Smooth muscle cell (in vitro differentiated cells): ENCODE measurements around the gene PLPP4. TPM values are rescaled to one million over a fixed set of nuclear protein-coding genes. Genes with fewer than 3 reads are reported as not detected.

Experiments
- DNase-seq: peaks from one replicate; lab custom pipeline; 2025; ENCODE audit not compliant: unreplicated experiment; lab: John Stamatoyannopoulos, UW
- H2AFZ ChIP-seq: fragments of 200-600 bp; sonication (generic); 2 replicates; pipeline ENCODE4 v1.6.0; 2016; ENCODE audit warnings: antibody characterized with exemption, low read depth, mild to moderate bottlenecking
- H3F3A ChIP-seq: fragments of 200-600 bp; sonication (generic); 2 replicates; pipeline ENCODE4 v1.6.0; 2017; ENCODE audit warnings: antibody characterized with exemption, low read depth
- H3K27ac ChIP-seq: fragments of 200-600 bp; sonication (generic); 2 replicates; pipeline ENCODE4 v1.5.1; 2016; ENCODE audit warnings: low read depth, mild to moderate bottlenecking
- H3K27me3 ChIP-seq: fragments of 200-600 bp; sonication (generic); 2 replicates; pipeline ENCODE4 v1.6.1; 2016; ENCODE audit warnings: low read depth, mild to moderate bottlenecking
- H3K36me3 ChIP-seq: fragments of 200-600 bp; sonication (generic); 2 replicates; pipeline ENCODE4 v1.5.1; 2016; ENCODE audit warnings: low read depth
- H3K4me1 ChIP-seq: fragments of 200-600 bp; sonication (generic); 2 replicates; pipeline ENCODE4 v1.5.1; 2016; ENCODE audit warnings: low read depth
- H3K4me2 ChIP-seq: fragments of 200-600 bp; sonication (generic); 2 replicates; pipeline ENCODE4 v1.6.0; 2016; ENCODE audit warnings: mild to moderate bottlenecking
- H3K4me3 ChIP-seq: fragments of 200-600 bp; sonication (generic); 2 replicates; pipeline ENCODE4 v1.5.1; 2016; ENCODE audit warnings: mild to moderate bottlenecking
- H3K79me2 ChIP-seq: fragments of 200-600 bp; sonication (generic); 2 replicates; pipeline ENCODE4 v1.6.0; 2016; ENCODE audit warnings: low read depth, mild to moderate bottlenecking
- H3K9ac ChIP-seq: fragments of 200-600 bp; sonication (generic); 2 replicates; pipeline ENCODE4 v1.6.0; 2016; ENCODE audit warnings: low read depth
- H3K9me3 ChIP-seq: fragments of 200-600 bp; sonication (generic); replicated peaks from 2 replicates; pipeline ENCODE4 v1.5.1; 2016; ENCODE audit warnings: low read depth
- H4K20me1 ChIP-seq: fragments of 200-600 bp; sonication (generic); 2 replicates; pipeline ENCODE4 v1.6.0; 2016; ENCODE audit warnings: low read depth
- WGBS: methylation state at CpG from one replicate; pipeline ENCODE4 v1.1.7; 2016; ENCODE audit warnings: low lambda C conversion rate; 5-methylcytosine and 5-hydroxymethylcytosine counted together
- polyA plus RNA-seq: library from polyadenylated mRNA; unstranded; fragments of >200 nt; fragmentation: Nextera tagmentation; extraction: Ambion mirVana; gene quantifications from 2 replicates; pipeline ENCODE4 v1.2.1, GENCODE V29; 2016
- total RNA-seq: library from RNA; depleted of rRNA; stranded (reverse); fragments of >200 nt; gene quantifications from 2 replicates; pipeline ENCODE4 v1.2.3, GENCODE V29; 2014
- TF ChIP-seq, protein P1 (sequence below): fragments of 200-600 bp; sonication (generic); IDR thresholded peaks from 2 replicates; pipeline ENCODE4 v1.5.1; 2017; ENCODE audit warnings: borderline replicate concordance, mild to moderate bottlenecking, antibody characterized with exemption; ENCODE audit not compliant: insufficient read depth, poor library complexity, severe bottlenecking

The PLPP4 gene
- total and polyA plus RNA-seq, 2 experiments from 2014 or later = 27.2 to 33.5 TPM

DNA sequence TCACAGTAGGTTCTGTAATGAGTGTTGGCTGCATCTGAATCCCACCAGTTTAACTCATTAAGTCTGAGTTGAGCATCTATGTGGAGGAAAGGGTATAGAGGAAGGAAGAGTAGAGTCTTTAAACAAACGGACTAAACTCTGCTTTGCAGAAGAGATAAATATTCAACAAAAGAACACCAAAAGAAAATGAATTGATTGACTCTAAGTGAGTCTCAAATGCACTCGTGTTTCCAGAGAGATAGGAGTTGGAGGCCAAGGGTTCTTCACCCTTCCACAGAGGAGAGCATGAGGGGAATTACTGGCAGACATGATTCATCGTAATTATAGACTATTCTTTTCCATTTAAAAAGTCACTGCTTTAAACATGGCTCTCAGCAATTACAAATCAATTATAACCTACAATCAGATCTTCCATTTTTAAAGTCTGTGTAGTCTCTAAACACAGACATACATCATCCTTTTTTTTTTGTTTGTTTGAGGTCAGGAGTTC is 56.3 kb downstream of the PLPP4 start:
- WGBS = 68% methylated on average over 3 of the region's 3 CpGs
- Histone ChIP-seq H3K79me2 (no peaks in the 10 kb centered on the region), H3K4me3 (no peak overlapping the region), H3K27ac (no peak overlapping the region), H3K9ac (no peak overlapping the region), H3K4me2 (no peak overlapping the region), H2AFZ (no peak overlapping the region), H3K4me1 (no peaks in the 10 kb centered on the region), H3K9me3 (no peaks in the 10 kb centered on the region), H3F3A (no peaks in the 10 kb centered on the region), H3K36me3 (no peaks in the 10 kb centered on the region), H4K20me1 (peaks cover 12% of the 10 kb centered on the region), H3K27me3 (no peaks in the 10 kb centered on the region)
- TF ChIP-seq, protein P1, sequence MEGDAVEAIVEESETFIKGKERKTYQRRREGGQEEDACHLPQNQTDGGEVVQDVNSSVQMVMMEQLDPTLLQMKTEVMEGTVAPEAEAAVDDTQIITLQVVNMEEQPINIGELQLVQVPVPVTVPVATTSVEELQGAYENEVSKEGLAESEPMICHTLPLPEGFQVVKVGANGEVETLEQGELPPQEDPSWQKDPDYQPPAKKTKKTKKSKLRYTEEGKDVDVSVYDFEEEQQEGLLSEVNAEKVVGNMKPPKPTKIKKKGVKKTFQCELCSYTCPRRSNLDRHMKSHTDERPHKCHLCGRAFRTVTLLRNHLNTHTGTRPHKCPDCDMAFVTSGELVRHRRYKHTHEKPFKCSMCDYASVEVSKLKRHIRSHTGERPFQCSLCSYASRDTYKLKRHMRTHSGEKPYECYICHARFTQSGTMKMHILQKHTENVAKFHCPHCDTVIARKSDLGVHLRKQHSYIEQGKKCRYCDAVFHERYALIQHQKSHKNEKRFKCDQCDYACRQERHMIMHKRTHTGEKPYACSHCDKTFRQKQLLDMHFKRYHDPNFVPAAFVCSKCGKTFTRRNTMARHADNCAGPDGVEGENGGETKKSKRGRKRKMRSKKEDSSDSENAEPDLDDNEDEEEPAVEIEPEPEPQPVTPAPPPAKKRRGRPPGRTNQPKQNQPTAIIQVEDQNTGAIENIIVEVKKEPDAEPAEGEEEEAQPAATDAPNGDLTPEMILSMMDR = no peak
- no peak for DNase-seq

DNA sequence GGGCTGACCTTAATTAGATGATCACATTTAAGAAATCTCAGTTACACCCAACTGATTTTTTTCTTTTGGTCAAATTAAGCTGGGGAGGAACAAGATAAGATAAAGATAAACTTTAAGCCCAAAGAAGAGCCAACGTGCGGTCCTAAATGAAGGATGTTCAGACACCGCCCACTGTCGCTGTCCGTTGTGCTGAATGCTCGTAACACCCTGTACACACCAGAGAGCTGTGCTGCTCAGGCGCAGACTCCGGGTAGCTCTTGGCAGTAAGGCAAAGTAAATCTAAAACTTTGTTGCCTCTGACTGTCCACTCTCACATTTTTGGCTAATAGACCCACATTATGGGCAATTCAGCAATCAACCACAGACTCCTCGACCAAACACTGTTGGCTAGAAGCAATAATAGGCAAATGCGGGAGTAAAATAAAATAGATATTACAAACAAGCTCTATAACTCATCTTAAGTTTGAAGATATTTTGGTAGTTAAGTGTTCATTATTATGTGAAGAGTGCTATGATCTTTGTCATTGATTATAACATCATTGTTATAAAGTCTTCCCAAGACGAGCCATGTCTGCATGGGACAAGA is 57.1 kb downstream of the PLPP4 start:
- H3K4me3 ChIP-seq = no peak overlapping the region
- H3K27ac ChIP-seq = no peak overlapping the region
- DNase-seq = peak; percentile 2
- H2AFZ ChIP-seq = no peak overlapping the region
- no peaks in the 10 kb centered on the region for H3F3A ChIP-seq
- H3K79me2 ChIP-seq = no peaks in the 10 kb centered on the region
- H3K9ac ChIP-seq = no peak overlapping the region
- no peak overlapping the region for H3K4me2 ChIP-seq
- H3K36me3 ChIP-seq = no peaks in the 10 kb centered on the region
- no peaks in the 10 kb centered on the region for H3K27me3 ChIP-seq
- H4K20me1 ChIP-seq = peaks cover 12% of the 10 kb centered on the region
- H3K4me1 ChIP-seq = no peaks in the 10 kb centered on the region
- no peaks in the 10 kb centered on the region for H3K9me3 ChIP-seq
- 48% methylated on average over 11 of the region's 11 CpGs for WGBS
- TF ChIP-seq, protein P1 = no peak

DNA sequence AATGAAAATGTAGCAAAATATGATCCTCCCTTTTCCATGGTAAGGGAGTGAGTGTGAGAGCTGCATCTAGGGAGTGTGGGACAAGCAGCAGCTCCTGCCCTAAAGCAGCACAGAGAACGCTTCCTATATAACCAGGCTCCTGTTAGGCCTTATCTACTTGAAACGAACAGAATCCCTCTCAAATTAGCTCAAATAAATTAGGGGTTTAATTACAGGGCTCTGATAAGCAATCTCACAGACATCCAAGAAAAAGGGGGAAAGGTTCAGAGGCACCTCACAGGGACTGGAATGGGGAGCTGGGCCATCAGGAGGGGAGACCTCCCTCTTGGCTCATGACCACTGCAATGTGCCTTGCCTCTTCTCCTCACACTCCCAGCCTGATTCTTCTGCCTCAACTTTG is 57.9 kb downstream of the PLPP4 start:
- Histone ChIP-seq H3K4me1 (no peaks in the 10 kb centered on the region), H4K20me1 (peaks cover 12% of the 10 kb centered on the region), H3K9me3 (no peaks in the 10 kb centered on the region), H2AFZ (no peak overlapping the region), H3F3A (no peaks in the 10 kb centered on the region), H3K79me2 (no peaks in the 10 kb centered on the region), H3K36me3 (no peaks in the 10 kb centered on the region), H3K27ac (no peak overlapping the region), H3K27me3 (no peaks in the 10 kb centered on the region), H3K4me3 (no peak overlapping the region), H3K9ac (no peak overlapping the region), H3K4me2 (no peak overlapping the region)
- WGBS = 81% methylated on average over 2 of the region's 2 CpGs
- TF ChIP-seq, protein P1 = no peak
- DNase-seq = no peak

DNA sequence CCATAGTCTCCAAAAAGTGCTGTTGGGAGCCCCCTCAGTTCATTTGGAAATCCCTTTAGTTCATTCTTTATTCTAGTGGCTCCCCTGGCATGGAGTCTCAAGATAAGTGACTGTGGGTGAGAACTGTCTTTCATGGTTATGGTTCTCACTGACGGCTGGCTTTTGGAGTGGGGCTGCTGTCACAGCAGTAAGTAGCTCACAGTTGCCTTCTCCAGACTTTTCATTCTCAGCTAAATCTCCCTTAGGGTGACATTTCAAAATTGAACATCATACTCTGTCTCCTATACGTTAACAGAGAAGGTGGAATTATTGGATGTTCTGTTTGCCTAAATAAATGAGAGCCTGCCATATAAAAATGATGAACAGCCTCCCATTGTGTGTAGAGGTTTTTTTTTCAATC is 58.7 kb downstream of the PLPP4 start:
- WGBS = 89% methylated on average over 2 of the region's 2 CpGs
- TF ChIP-seq, protein P1 = no peak
- Histone ChIP-seq H3K79me2 (no peaks in the 10 kb centered on the region), H4K20me1 (peaks cover 12% of the 10 kb centered on the region), H3F3A (no peaks in the 10 kb centered on the region), H3K36me3 (no peaks in the 10 kb centered on the region), H2AFZ (no peak overlapping the region), H3K27me3 (no peaks in the 10 kb centered on the region), H3K27ac (no peak overlapping the region), H3K4me3 (no peak overlapping the region), H3K4me2 (no peak overlapping the region), H3K4me1 (no peaks in the 10 kb centered on the region), H3K9me3 (no peaks in the 10 kb centered on the region), H3K9ac (no peak overlapping the region)
- no peak for DNase-seq
